Renal cortex interstitium (tissue), 11 donors: ENCODE data around the gene FAM3A. TPM values are rescaled to one million over a fixed set of nuclear protein-coding genes. Genes with fewer than 3 reads are reported as not detected.
"Not testable (repeated sequence)": the region's sequence is repeated elsewhere in the genome, so short reads cannot be mapped to it uniquely, and the experiment has no call there.

ENCODE experiments used
- DNase-seq, 11 donors: peaks; one replicate each; pipeline ENCODE4 v3.0.0-alpha.2; 2013; ENCODE audit warnings: low read depth in 9 of 11, low spot score in 4 of 11; ENCODE audit errors: extremely low read depth in 1 of 11
- polyA plus RNA-seq, 3 donors: library from polyadenylated mRNA; unstranded; fragments of 120-200 nt; gene quantifications; one replicate each; pipeline ENCODE4 v1.2.1, GENCODE V29; 2013; ENCODE audit not compliant: insufficient read length in 3 of 3

FAM3A gene
- polyA plus RNA-seq, 3 donors = 22.9 to 42.8 (median 36.7) TPM

GRCh38 chrX:154512879-154513553 lies 3.0 kb downstream of the FAM3A start:
- no peak for DNase-seq

DNA sequence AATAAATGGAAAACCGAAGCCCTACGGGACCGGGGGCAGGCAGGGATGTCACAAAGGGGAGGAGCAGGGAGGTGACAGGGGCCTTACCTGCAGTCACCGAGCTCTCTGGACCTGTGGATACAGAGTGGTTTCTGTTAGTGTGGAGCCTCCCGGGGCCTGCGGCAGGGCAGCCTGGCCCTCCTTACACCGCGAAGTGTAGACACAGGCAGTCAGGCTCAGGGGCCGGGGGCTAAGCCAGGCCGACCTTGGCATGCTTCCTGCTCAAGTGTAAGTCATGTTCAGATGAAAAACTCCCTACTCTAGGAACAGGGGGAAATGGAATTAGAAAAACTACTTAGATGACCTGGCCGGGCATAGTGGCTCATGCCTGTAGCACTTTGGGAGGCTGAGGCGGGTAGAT lies 4.3 kb downstream of the FAM3A start:
- no peak for DNase-seq

- no peak for DNase-seq
Observed at GRCh38 chrX:154509455-154509854, 6.6 kb downstream of the FAM3A start.

- DNase-seq = no peak
Observed at GRCh38 chrX:154508384-154508745, 7.7 kb downstream of the FAM3A start.

GRCh38 chrX:154507673-154508383 lies 8.2 kb downstream of the FAM3A start:
- DNase-seq = no peak

DNA sequence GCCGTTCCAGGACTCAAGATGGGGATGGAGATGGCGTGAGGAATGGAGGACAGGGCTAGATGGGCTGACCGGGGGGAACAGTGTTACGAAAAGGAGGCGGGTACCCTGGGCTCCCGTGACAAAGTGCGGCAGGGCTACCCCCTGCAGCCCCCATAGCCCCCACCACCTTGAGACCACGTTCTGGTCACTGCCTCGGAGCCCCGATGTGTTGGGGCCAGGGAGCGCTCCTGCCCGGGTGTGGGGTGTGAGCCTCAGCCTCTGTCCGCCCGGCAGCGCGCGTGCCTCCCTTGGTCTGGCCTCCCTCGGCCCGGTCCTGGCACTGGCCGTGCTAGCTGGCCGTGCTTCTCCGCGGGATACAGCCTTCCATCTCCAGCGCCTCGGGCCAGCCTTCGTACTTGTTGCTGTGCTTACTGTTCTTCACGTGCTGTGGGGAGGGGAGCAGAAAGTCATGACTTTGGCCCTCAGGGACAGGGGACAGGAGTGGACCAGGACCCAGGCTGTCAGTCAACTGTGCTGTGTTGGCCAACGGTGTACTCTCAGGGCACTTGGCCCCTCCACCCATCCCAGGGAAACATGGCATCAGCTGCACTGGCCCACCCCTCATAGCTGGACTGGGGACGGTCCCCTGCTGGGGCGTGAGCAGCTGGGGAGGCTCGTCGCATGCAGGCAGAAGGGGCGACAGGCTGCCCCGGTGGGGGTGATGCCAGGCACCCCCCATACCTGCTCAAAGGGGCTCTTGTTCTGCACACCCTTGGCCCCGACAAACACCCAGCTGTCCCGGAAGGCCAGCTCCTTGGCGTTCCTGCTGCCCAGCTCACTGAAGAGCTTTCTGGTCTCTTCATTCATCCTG lies 9.3 kb downstream of the FAM3A start:
- DNase-seq = no peak

GRCh38 chrX:154505734-154506133 lies 10.3 kb downstream of the FAM3A start:
- DNase-seq = no peak

DNA sequence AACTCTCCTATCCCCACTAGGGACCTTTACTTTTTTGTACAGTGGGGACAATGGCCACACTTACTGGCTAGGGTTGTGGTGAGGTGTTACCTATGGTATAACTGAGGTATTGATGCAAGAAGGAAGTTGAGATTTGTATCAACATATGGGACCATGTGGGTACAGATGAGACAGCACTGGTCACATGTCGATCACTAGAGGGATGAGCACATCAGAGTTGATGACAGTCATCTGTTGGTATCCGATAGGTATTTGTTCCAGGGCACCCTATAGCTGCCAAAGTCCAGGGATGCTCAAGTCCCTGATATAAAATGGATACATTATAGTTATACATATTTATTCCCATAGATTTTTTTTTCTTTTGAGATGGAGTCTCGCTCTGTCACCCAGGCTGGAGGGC lies 13.0 kb downstream of the FAM3A start:
- no peak for DNase-seq

- no peak for DNase-seq
Observed at GRCh38 chrX:154502098-154502497, 13.9 kb downstream of the FAM3A start.

DNA sequence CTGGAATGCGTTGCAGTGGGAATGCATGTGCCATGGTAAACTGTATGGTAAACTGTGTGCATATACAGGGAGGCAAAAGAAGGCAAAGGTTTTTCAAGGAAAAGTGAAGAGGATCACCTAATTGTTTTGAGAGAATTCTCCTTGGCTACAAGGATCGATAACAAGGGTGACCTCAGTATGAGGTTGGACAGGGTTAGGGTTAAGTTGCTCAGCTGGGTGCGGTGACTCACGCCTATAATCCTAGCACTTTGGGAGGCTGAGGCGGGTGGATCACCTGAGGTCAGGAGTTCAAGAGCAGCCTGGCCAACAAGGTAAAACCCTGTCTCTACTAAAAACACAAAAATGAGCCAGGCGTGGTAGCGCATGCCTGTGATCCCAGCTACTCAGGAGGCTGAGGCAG lies 14.6 kb downstream of the FAM3A start:
- not testable (repeated sequence) for DNase-seq

- not testable (repeated sequence) for DNase-seq
Observed at GRCh38 chrX:154496591-154497137, 19.4 kb downstream of the FAM3A start.

GRCh38 chrX:154495472-154495922 lies 20.5 kb downstream of the FAM3A start:
- no peak for DNase-seq

GRCh38 chrX:154494715-154495114 lies 21.3 kb downstream of the FAM3A start:
- DNase-seq = no peak

GRCh38 chrX:154490414-154491083 lies 25.5 kb downstream of the FAM3A start, which contains the start of gene SLC10A3:
TSS of gene SLC10A3 (minus strand) at chrX:154490629. CDS start at chrX:154488940, 1,689 bp downstream.
- DNase-seq = peak; percentile 64 to 88 (median 84)

DNA sequence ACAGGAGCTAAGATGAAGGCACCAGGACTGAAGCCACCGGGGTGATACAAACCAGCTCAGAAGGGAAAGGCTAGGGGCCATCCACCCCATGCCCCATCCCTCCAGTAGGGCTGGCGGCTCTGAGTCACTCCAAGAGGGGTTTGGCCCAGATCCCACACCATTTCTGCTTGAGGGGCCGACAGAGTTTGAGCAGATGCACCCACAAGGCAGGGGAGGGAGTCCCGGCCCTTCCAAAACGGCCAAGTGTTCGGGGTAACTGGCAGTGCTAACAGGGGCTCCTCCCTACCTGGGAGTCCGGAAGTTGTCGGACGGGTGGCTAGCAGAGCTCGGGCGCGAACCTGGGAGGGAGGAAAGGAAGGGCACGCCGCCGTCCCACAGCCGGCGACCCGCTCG lies 26.0 kb downstream of the FAM3A start:
- no peak for DNase-seq

DNA sequence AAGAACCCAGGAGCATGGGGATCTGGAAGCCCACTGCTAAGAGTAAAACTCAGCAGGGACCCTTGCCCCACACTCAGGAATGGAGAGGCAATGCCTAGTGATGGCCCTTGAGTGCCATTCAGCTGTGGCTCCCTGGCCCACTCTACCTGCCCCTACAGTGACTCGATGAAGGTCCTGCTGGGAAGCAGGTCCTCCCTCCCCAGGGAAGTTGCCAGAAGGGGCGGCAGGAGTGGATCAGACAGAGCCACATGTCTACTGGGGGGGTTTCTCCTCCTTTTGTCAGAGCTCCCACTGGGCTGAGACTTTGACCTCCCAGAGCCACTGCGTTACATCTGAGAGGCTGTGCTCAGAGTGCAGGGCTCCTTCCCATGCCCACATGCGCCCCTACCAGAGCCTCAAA lies 26.9 kb downstream of the FAM3A start:
- no peak for DNase-seq

GRCh38 chrX:154488336-154489075 lies 27.5 kb downstream of the FAM3A start:
- DNase-seq = no peak

- no peak for DNase-seq
Observed at GRCh38 chrX:154487518-154488290, 28.3 kb downstream of the FAM3A start.
